Islet precursor cell (in vitro differentiated cells): Measurements from ENCODE around the gene PRKCE.
"Not testable (repeated sequence)": the region's sequence is repeated elsewhere in the genome, so short reads cannot be mapped to it uniquely, and the experiment has no call there.

Experiments
- DNase-seq: peaks from one replicate; pipeline ENCODE4 v3.0.0-alpha.2; 2018

The PRKCE gene

DNA sequence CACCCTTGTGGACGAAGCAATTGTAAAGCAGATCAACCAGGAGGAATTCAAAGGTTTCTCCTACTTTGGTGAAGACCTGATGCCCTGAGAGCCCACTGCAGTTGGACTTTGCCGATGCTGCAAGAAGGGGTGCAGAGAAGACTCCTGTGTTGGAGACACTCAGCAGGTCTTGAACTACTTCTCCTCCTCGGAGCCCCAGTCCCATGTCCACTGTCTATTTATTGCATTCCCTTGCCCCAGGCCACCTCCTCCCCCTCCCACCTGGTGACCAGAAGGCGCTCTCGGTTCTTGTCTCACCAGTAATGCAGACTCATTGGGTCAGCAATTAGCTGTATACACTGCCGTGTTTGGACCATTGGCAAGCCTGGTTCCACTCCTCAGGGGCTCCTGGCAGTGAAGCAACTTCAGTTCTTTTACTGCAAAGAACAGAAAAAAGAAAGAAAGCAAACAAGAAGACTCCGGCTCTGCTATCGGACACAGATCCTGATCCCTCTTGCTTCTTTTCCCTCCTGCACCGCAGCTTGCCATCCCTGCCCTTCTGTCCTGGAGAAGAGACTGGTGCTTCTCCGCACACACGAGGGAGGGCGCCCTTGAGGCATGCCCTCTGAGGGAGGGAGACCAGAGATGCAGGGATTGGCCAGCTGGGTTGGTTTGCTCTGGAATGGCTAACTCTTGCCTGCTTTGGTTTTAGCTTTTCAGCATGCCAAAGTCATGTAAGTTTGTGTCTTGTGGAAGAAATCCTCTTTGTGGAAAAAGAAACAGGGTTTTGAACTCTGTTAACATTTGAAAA, 533.5 kb downstream of the PRKCE start:
- no peak for DNase-seq

GRCh38 chr2:46187112-46187618, 535.7 kb downstream of the PRKCE start:
- DNase-seq, result no peak

DNA sequence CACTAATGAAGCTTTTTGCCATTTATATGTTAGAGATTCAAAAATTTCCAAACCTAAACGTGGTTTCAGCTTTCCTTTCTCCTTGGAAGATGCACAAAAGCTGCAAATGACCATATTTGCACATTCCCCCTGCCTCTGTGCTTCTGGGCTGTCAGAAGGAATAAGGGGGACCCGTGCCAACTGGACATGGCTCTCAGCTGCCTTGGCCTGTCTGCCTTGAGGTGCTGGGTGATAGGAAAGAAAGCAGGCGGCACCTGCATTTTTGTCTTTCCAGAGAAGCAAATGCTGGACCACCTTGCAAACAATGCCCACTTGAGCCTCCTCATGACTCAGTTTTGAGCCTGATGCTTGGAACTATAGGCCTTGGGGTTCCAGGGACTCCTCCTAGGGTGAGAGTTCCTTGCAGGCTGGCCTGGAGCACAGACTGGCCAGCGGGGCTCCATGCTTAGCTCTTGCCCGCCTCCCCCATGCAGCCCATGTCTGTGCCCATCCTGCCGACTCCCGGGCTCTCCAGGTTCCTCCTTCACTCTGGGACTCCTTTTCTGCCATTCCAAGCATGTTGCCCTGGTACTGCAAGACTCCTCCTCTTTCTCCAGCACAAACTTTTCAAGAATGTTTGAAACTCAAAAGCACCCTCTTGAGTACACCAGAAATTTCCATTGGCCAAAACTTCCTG, 536.7 kb downstream of the PRKCE start:
- DNase-seq, result no peak

GRCh38 chr2:46193356-46193755, 541.9 kb downstream of the PRKCE start:
- DNase-seq, result peak; percentile 93

DNA sequence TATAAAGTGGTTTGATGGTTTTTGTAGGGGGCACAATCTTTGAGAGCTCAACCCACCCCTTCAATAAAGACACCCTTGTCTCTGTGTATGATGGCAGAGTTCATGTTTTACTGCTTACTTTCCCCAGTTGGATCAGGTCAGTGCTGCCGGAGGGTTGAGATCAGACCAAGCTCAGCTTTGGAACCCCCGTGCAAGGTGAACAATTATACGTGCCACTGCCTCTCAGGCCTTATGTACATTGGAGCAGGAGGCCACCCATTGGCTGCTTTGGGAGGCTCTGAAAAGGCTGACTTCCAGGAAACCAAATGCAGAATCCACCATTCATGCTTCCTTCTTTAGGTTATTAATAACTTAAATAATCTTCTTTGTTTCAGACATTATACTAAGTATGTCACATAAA, 542.4 kb downstream of the PRKCE start:
- DNase-seq, result no peak

DNA sequence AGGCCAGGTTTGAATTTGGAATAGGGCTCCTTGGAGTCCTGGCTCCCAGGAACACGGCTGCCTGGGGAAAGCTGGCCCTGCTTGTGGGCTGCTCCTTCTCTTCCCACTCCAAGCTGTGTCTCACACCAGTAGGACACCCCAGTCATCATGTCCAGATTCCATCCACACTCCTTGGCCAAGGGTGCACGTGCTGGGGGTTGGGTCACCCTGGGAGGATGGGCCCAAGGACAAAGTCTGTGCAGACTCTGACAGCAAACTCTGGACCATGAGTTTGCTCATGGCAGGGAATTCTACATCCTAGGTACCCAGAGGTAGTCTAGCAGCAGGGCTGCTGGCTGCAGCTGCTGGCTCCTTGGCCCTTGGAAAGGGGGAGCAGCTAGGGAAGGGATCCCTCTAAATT, 543.4 kb downstream of the PRKCE start:
- DNase-seq, result no peak

- DNase-seq, result no peak
Measured at GRCh38 chr2:46195819-46196218, 544.3 kb downstream of the PRKCE start.

- no peak for DNase-seq
Measured at GRCh38 chr2:46196871-46197462, 545.5 kb downstream of the PRKCE start.

- no peak for DNase-seq
Measured at GRCh38 chr2:46197672-46198071, 546.2 kb downstream of the PRKCE start.

- DNase-seq, result no peak
Measured at GRCh38 chr2:46198164-46198883, 546.8 kb downstream of the PRKCE start.

DNA sequence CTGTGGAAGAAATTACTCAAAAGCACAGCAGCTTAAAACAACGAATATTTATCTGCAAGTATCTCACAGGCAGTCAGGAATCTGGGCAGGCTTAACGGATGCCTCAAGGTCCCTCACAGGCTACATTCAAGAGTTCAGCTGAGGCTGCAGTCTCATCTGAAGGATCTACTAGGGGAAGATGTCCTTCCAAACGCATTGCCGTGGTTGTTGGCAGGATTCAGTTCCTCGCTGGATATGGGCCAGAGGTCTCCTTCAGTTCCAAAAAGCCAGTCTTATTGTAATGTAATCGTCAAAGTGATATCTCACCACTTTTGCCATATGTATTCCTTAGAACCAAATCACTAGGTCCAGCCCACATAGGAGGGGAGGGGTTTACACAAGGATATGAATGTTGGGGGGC, 547.5 kb downstream of the PRKCE start:
- no peak for DNase-seq

GRCh38 chr2:46200100-46200690, 548.7 kb downstream of the PRKCE start:
- DNase-seq, result no peak

DNA sequence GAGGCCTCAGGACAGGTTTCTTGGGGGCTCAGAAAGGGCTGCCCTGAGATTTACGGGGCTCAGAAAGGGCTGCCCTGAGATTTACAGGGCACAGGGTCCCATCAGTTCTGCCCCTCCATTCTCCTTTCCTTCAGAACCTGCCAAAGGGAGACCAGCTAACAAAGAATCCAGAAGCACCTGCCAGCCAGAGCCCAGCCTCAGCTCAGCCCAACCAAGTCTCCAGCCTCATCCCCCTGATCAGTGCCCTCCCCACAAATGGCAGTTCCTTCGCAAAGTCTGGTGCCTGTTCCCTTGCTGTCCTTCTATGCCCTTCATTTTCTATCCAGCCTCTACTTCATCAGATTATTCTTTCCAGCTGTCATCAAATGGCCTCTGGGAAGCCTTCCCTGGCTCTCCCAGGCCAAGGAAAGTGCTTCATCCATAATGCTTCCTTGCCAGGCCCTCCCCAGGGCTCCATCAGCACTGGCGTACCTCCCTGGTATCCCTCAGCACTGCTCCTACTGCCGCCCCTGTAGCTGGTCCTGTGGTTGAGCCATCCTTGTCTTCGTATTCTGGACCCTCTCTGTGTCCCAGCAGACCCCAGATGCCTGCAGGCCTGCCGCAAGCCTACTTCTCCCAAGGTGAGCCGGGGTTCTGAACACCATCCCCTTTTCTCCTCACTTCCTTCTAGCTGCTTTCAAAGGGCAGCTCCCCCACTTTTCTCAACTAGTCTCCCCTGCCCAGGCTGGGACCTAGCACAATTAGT, 549.6 kb downstream of the PRKCE start:
- no peak for DNase-seq

DNA sequence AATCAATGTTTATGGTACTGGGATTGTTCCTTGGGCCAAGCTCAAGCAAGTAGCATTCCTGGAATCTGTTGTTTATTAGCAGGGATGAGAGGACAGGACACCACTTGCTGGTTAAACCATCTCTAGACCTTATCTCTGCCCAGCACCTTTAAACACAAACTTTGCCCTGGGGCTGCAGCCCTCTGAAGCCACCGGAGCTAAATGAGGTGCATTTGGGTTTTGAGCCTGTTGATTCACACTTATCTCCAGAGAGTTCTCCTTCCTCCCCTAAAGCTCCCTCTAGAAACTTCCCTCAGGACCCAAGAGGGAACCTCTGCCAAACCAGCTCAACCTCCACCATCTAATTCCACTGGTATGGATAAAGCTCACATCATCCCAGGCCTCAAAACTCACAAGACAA, 551.0 kb downstream of the PRKCE start:
- DNase-seq, result peak; percentile 75

- DNase-seq, result no peak
Measured at GRCh38 chr2:46202987-46203386, 551.5 kb downstream of the PRKCE start.

GRCh38 chr2:46203636-46204035, 552.2 kb downstream of the PRKCE start:
- DNase-seq, result not testable (repeated sequence)

- no peak for DNase-seq
Measured at GRCh38 chr2:46207591-46207990, 556.1 kb downstream of the PRKCE start.

GRCh38 chr2:46208766-46209165, 557.3 kb downstream of the PRKCE start:
- no peak for DNase-seq

- DNase-seq, result no peak
Measured at GRCh38 chr2:46210063-46210462, 558.6 kb downstream of the PRKCE start.

DNA sequence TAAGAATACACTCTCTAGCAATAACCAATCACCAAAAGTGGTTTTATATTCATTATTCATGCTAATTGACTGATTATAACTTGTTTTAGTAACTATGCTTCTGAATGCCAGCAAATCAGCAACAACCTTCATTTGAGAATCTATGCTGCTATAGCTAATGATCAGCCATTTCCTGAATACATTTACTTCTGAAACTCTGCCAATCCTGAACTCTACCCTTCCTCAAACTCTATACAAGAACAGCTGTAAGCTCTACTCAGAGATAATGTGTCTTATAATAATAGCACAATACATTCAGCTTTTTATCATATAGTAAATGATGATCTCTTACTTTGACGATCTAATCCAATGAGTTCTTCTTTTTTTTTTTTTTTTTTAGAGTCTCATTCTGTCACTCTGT, 560.0 kb downstream of the PRKCE start:
- no peak for DNase-seq

- DNase-seq, result no peak
Measured at GRCh38 chr2:46213906-46214305, 562.4 kb downstream of the PRKCE start.

DNA sequence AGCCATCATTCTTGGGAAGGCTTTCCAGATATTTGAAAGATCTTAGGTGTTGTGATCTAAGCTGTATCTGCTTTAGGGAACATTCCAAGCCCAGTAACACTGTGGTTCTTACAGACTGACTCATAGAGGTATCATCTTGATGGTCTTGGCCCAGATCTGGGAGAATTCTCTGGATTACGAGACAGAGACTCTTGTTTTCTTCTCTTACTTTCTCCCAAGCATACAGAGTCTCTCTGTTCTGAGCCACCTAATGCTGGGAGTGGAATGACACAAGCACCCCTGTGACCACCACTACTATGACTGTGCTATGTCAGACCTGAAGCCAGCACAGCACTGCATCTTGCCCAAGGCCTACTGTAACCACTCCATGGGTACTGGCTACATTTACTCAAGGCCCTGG, 564.7 kb downstream of the PRKCE start:
- DNase-seq, result peak; percentile 85
